Small intestine (tissue), 7 donors: ENCODE measurements around the gene PSMD5. TPM values are rescaled to one million over a fixed set of nuclear protein-coding genes. Genes with fewer than 3 reads are reported as not detected.

Experiments used
- DNase-seq, 2 donors: peaks; one replicate each; pipeline versions ENCODE4 v3.0.0 to v3.0.0-alpha.2; 2013
- FAIRE-seq: peaks from 2 replicates; lab custom pipeline; 2012; peaks lifted over from hg19 to GRCh38; lab: Jason Lieb, UNC
- H3K27ac ChIP-seq, 3 donors: one replicate each; pipeline ENCODE4 v1.5.1; 2013; ENCODE audit warnings: low read length in 2 of 3, mild to moderate bottlenecking in 2 of 3, control low read depth in 1 of 3, inconsistent platforms in 1 of 3, low read depth in 1 of 3, moderate library complexity in 1 of 3
- H3K27me3 ChIP-seq, 3 donors: one replicate each; pipeline ENCODE4 v1.6.1; 2013; ENCODE audit warnings: low read length in 3 of 3, inconsistent platforms in 1 of 3; ENCODE audit not compliant: control insufficient read depth in 3 of 3, insufficient read depth in 3 of 3
- H3K36me3 ChIP-seq, 3 donors: one replicate each; pipeline ENCODE4 v1.6.1; 2013; ENCODE audit warnings: low read length in 3 of 3, inconsistent platforms in 1 of 3, low read depth in 1 of 3, mild to moderate bottlenecking in 1 of 3, moderate library complexity in 1 of 3; ENCODE audit not compliant: control insufficient read depth in 3 of 3, insufficient read depth in 2 of 3
- H3K4me1 ChIP-seq, 3 donors: one replicate each; pipeline ENCODE4 v1.6.1; 2013; ENCODE audit warnings: low read length in 2 of 3, inconsistent platforms in 1 of 3, low read depth in 1 of 3, mild to moderate bottlenecking in 1 of 3, moderate library complexity in 1 of 3; ENCODE audit not compliant: control insufficient read depth in 3 of 3, insufficient read depth in 2 of 3
- H3K4me3 ChIP-seq, 3 donors: one replicate each; pipeline ENCODE4 v1.5.1; 2013; ENCODE audit warnings: low read length in 3 of 3, control low read depth in 1 of 3, inconsistent platforms in 1 of 3, low read depth in 1 of 3, mild to moderate bottlenecking in 1 of 3, moderate library complexity in 1 of 3
- H3K9me3 ChIP-seq, 2 donors: one replicate each; pipeline ENCODE4 v1.6.1; 2013; ENCODE audit warnings: low read depth in 1 of 2, low read length in 1 of 2; ENCODE audit not compliant: control insufficient read depth in 2 of 2, insufficient read depth in 1 of 2
- WGBS, 3 donors: extraction: QIAGEN DNeasy Blood & Tissue Kit; methylation state at CpG; one replicate each; pipeline ENCODE4 v1.1.7; 2013; 5-methylcytosine and 5-hydroxymethylcytosine counted together
- polyA plus RNA-seq, 4 donors: library from polyadenylated mRNA; stranded (reverse) in 3 of 4; unstranded in 1 of 4; fragments of 200-250 nt in 3 of 4; fragments of 120-200 nt in 1 of 4; gene quantifications; one replicate each; pipeline versions ENCODE4 v1.2.1 to v1.2.3, GENCODE V29; 2013
- donor health status: healthy with polysubstance abuse.
- donor health status: control.
- donor health status: control.
- donor health status: Bipolar disorder and iron deficiency.
- donor health status: healthy.

PSMD5 gene
- polyA plus RNA-seq, 4 donors, result 15.4 to 26.7 (median 16.7) TPM

DNA sequence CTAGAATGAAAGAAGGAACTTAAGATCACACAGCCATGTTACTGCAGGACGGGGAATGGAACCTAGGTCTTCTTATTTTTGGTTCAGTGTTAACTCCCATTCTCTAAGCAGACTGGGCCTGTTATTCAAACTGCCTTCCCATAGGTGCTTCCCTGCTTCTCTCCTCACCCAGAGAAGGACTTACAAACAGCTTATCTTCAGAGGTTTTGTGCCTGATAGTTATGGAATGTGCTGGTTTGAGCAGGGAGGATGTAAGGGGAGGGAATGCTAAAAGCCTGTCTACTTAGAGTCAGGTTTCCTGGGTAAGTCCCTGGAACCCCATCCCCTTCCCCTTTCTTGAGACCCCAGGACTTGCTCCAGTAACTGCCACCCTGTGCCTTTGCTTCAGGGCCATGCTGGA, 4.2 kb upstream of the PSMD5 start:
- DNase-seq (no peak), FAIRE-seq (no peak)
- Histone ChIP-seq H3K4me1 (peaks cover 0 to 8% (median 1%) of the 10 kb centered on the region in 3 donors), H3K9me3 (peaks cover 0 to 6% of the 10 kb centered on the region in 2 donors), H3K27ac (no peak overlapping the region), H3K4me3 (no peak overlapping the region), H3K36me3 (peaks cover 0 to 28% (median 0%) of the 10 kb centered on the region in 3 donors), H3K27me3 (no peaks in the 10 kb centered on the region)
- 79 to 94% (median 86%) methylated on average over 1 of the region's 1 CpG for WGBS, 3 donors

DNA sequence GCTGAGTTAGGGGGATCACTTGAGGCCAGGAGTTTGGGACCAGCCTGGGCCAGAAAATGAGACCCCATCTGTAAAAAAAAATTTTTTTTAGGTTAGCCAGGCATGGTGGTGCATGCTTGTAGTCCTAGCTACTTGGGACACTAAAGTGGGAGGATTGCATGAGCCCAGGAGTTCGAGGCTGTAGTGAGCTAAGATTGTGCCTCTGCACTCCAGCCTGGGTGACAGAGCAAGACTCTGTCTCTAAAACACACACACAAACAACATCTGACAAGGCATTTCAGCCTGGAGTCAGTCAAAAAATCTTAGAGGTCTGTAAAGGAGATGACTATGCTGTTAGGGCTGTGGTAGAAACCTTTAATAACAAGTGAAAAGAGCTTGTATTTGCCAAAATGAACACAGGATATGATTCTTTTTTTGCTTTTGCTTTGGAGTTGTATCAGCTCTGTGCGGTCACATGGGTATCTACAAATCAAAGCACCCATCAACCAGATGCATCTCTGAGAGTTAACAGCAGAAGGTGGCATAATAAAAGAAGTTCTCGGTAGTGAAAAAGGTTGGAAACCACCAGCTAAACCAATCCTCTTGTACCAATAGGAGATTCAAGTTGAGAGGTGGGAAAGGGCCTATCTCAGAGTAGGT, 3.6 kb upstream of the PSMD5 start:
- Histone ChIP-seq H3K36me3 (peaks cover 0 to 23% (median 0%) of the 10 kb centered on the region in 3 donors), H3K4me3 (no peak overlapping the region), H3K27ac (no peak overlapping the region), H3K9me3 (peaks cover 0 to 6% of the 10 kb centered on the region in 2 donors), H3K4me1 (peaks cover 0 to 8% (median 1%) of the 10 kb centered on the region in 3 donors), H3K27me3 (no peaks in the 10 kb centered on the region)
- DNase-seq, result no peak
- no peak for FAIRE-seq
- WGBS, 3 donors, result 83 to 86% (median 84%) methylated on average over 3 of the region's 3 CpGs

DNA sequence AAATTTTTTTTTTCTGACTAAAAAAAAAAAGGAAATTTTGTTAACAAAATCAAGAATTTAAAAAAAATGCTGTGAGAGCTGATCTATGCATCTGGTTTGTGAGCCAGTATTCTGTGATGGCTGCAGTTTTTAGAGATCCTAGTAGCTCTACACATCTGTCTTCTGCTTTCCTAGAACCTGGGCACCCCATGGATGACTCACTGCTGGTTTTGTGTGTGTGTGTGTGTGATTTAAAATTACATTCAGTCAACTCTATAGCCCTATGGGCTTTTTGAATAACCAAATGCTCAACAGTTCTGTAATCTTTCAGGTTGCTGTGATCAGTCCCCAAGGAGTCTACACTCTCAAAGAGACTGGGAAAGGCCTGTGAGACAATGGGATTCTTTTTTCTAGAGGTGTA, 2.5 kb upstream of the PSMD5 start:
- H3K4me1 ChIP-seq, result peaks cover 0 to 8% (median 1%) of the 10 kb centered on the region in 3 donors
- H3K4me3 ChIP-seq, result no peak overlapping the region
- no peak overlapping the region for H3K27ac ChIP-seq
- DNase-seq (no peak), FAIRE-seq (no peak)
- no peaks in the 10 kb centered on the region for H3K27me3 ChIP-seq
- H3K36me3 ChIP-seq, result peaks cover 0 to 21% (median 0%) of the 10 kb centered on the region in 3 donors
- H3K9me3 ChIP-seq, result peaks cover 0 to 6% of the 10 kb centered on the region in 2 donors

DNA sequence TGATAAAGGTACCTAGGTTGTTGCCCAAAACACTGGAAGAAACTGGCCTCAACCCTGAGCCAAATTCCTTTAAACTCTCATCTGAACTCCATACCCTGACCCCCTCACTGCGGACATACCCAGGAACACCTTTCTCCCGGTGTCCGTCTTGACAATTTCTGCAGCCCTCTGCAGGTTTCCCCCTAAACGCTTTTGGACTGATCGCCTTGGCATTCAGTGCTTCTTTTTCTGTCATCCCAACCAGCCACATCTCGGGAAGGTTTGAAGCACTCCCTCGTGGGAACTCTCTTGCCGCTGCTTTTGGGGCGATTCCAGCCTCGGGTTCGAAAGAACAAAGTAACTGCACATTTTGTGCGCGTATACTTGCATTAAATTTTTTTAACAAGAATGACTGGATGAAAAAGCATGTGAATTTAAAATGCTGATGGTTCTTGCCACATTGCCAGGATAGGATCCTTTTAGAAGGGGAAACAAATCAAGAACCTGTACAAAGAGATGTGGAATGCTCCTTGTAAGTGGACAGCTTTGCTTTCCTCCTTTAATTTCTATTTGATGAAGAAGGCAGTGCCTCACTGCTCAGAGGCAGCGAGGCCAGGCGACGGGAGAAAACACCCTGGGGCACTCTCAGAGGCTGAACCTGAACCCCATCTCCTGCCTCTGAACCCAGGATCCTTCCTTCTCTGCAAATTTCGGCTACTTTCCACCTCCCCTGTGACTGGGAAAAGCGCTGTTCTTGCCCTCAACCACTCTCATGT, 615 bp downstream of the PSMD5 start:
- WGBS, 3 donors, result 35 to 57% (median 48%) methylated on average over 18 of the region's 18 CpGs
- DNase-seq (no peak), FAIRE-seq (no peak)
- H3K36me3 ChIP-seq, result peaks cover 0 to 20% (median 0%) of the 10 kb centered on the region in 3 donors
- H3K27ac ChIP-seq, result peak overlapping the region; percentile 91 to 100 (median 98)
- peak overlapping the region; percentile 80 to 99 (median 94) for H3K4me3 ChIP-seq
- H3K27me3 ChIP-seq, result no peaks in the 10 kb centered on the region
- peaks cover 1 to 8% (median 2%) of the 10 kb centered on the region in 3 donors for H3K4me1 ChIP-seq
- peaks cover 0 to 6% of the 10 kb centered on the region in 2 donors for H3K9me3 ChIP-seq

DNA sequence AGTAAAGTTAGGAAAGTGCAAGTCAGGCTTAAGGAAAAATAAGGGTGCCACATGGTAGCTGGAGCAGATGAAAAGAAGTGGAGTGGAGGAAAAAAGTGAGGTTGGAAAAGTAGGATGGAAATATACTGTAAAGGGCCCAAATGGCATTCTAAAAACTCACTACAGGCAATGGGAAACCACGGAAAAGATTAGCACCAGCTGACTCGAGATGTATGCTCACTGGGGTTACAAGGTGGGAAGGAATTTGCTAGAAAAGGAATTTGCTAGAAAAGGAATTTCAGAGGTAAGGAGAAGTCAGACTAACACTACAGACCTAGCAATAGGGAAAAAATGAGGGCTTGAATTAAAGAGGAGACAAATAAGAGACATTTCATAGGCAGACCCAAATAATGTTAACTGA, 3.6 kb downstream of the PSMD5 start:
- DNase-seq (no peak), FAIRE-seq (no peak)
- Histone ChIP-seq H3K36me3 (peaks cover 0 to 15% (median 0%) of the 10 kb centered on the region in 3 donors), H3K9me3 (peaks cover 0 to 6% of the 10 kb centered on the region in 2 donors), H3K27me3 (no peaks in the 10 kb centered on the region), H3K4me3 (no peak overlapping the region), H3K27ac (no peak overlapping the region), H3K4me1 (peaks cover 1 to 7% (median 2%) of the 10 kb centered on the region in 3 donors)
- 78 to 81% (median 78%) methylated on average over 2 of the region's 2 CpGs for WGBS, 3 donors

DNA sequence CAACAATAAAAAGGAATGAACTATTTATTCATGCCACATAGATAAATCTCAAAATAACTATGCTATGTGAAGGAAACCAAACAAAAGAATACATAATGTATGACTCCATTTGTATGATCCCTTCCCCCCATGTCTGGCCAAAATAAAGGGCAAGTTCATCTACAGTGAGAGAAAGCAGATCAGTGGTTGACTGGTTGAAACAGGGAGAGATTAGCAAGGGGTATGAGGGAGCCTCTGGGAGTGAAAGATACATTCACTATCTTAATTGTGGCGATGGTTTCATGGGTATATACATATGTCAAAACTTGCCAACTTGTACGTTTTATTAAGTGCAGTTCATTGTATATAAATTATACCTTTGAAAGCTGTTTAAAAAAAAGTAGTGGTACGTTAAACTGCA, 4.8 kb downstream of the PSMD5 start:
- peaks cover 0 to 2% (median 1%) of the 10 kb centered on the region in 3 donors for H3K4me1 ChIP-seq
- FAIRE-seq (no peak), DNase-seq (no peak)
- H3K4me3 ChIP-seq, result no peak overlapping the region
- H3K9me3 ChIP-seq, result no peaks in the 10 kb centered on the region
- H3K36me3 ChIP-seq, result peaks cover 0 to 19% (median 2%) of the 10 kb centered on the region in 3 donors
- H3K27me3 ChIP-seq, result no peaks in the 10 kb centered on the region
- no peak overlapping the region for H3K27ac ChIP-seq
- 86 to 96% (median 95%) methylated on average over 3 of the region's 3 CpGs for WGBS, 3 donors

DNA sequence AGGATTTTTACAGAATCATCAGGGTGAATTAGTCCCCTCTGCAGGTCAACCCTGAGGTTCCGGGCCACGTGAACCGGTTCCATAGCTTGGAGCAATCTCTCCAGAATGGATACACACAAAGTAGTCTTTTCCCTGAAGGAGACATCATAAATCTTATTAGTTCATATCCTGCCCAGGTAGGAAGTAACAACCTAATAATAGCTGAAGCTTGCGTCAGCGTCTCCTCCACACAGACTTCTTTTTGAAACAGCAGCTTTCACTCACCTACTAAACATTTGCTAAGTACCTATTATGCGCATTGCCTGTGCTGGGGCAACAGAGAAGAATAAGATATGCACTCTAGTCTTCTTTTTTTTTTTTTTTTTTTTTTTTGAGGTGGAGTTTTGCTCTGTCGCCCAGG, 9.4 kb downstream of the PSMD5 start:
- Histone ChIP-seq H3K4me1 (no peaks in the 10 kb centered on the region), H3K27ac (no peak overlapping the region), H3K4me3 (no peak overlapping the region), H3K27me3 (no peaks in the 10 kb centered on the region), H3K9me3 (no peaks in the 10 kb centered on the region), H3K36me3 (peaks cover 3 to 20% (median 12%) of the 10 kb centered on the region in 3 donors)
- FAIRE-seq (no peak), DNase-seq (no peak)
- WGBS, 3 donors, result 92 to 99% (median 96%) methylated on average over 7 of the region's 7 CpGs

DNA sequence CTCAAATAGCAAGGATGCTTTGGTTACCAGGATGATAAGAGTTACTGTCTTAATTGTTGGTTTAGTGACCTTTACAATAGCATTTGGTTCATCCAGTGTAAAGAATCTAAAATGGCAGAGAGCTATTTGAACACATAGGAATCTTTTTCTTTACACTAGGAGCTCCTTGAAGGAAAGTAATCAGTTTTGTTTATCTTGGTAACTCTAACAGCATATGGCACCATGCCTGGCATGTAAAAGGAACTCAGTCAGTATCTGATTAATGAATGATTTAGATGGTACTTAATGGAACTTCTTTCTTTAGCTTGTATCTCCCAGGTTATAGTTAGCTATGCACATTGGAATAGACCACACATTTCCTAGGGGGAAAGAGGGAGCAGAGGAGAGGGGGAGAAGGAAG, 9.9 kb downstream of the PSMD5 start:
- no peak for FAIRE-seq
- no peaks in the 10 kb centered on the region for H3K4me1 ChIP-seq
- peaks cover 3 to 23% (median 12%) of the 10 kb centered on the region in 3 donors for H3K36me3 ChIP-seq
- no peaks in the 10 kb centered on the region for H3K27me3 ChIP-seq
- no peak overlapping the region for H3K4me3 ChIP-seq
- H3K27ac ChIP-seq, result no peak overlapping the region
- H3K9me3 ChIP-seq, result no peaks in the 10 kb centered on the region
- DNase-seq, result no peak
